ENCODE data around the gene TRIM4. TPM values are rescaled to one million over a fixed set of nuclear protein-coding genes. Genes with fewer than 3 reads are reported as not detected.
"Not testable (repeated sequence)": the region's sequence is repeated elsewhere in the genome, so short reads cannot be mapped to it uniquely, and the experiment has no call there.

TRIM4 gene, protein sequence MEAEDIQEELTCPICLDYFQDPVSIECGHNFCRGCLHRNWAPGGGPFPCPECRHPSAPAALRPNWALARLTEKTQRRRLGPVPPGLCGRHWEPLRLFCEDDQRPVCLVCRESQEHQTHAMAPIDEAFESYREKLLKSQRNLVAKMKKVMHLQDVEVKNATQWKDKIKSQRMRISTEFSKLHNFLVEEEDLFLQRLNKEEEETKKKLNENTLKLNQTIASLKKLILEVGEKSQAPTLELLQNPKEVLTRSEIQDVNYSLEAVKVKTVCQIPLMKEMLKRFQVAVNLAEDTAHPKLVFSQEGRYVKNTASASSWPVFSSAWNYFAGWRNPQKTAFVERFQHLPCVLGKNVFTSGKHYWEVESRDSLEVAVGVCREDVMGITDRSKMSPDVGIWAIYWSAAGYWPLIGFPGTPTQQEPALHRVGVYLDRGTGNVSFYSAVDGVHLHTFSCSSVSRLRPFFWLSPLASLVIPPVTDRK
- total RNA-seq: 10 to 100 TPM; 23.9 to 25.7 TPM

DNA sequence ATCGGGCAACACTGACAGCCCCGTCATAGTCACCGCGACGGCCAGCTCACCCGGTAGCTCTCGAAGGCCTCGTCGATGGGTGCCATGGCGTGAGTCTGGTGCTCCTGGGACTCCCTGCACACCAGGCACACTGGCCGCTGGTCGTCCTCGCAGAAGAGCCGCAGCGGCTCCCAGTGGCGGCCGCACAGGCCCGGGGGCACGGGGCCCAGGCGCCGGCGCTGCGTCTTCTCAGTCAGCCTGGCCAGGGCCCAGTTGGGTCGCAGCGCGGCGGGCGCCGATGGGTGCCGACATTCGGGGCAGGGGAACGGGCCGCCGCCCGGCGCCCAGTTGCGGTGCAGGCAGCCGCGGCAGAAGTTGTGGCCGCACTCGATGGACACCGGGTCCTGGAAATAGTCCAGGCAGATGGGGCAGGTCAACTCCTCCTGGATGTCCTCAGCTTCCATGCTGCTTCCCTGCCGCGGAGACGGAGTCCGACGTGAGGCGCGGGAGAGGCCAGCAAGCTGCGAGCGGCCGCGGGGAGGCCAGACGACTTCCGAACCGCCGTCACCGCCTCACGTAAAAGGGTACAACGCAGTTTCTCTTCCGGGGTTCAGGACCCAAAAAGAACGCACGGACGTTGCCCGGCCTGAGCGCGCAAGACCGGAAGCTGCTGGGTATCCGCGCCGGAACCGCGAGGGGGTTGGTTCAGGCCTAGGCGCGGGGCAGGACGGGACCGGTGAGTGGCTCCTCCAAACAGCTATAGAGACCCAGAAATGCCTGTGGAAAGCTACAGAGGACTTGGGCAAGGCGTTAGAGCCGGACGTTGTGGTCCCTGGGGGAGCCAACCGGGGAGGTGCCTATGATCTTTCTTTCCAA lies at the start of gene TRIM4:
TSS of gene TRIM4 (minus strand) at position 572 of the 855 bp plus-strand sequence. CDS start at position 443, 129 bp downstream.
- Mint-ChIP-seq H3K27me3 (no peaks in the 10 kb centered on the region), H3K4me3 (peak within 1 kb of the TSS; percentile 92), H3K36me3 (ENCODE audit: low read depth) (peaks cover 35% of the 10 kb centered on the region), H3K27ac (peak within 1 kb of the TSS; percentile 95), H3K4me1 (peaks cover 33% of the 10 kb centered on the region), H3K9me3 (ENCODE audit: low read depth) (no peaks in the 10 kb centered on the region)
- DNase-seq: peak; percentile 96
- intact Hi-C loops (cut with DNase I, micrococcal nuclease): loop anchor here (1.0 to 10.0 kb wide), 12 partner anchors 96 to 509 kb away; partner anchors contain the start of genes COPS6 (in 2 of the 2), ZNF3 (in 2 of the 2), CNPY4 (in 1 of the 2) and CPSF4 (in 1 of the 2)
- ATAC-seq: peak; percentile 99
- ChIA-PET POLR2A (interaction anchor here (0.6 to 1.3 kb wide), 10 partner anchors 10 to 429 kb away, joined by 3 to 9 read pairs (median 4); partner anchors contain the start of genes AP4M1, GJC3, MCM7 and ZNF655), CTCF (interaction anchor here (0.8 to 5.4 kb wide), 18 partner anchors 10 to 513 kb away, joined by 3 to 38 read pairs (median 4); partner anchors contain the start of genes GJC3 and ZKSCAN1)

DNA sequence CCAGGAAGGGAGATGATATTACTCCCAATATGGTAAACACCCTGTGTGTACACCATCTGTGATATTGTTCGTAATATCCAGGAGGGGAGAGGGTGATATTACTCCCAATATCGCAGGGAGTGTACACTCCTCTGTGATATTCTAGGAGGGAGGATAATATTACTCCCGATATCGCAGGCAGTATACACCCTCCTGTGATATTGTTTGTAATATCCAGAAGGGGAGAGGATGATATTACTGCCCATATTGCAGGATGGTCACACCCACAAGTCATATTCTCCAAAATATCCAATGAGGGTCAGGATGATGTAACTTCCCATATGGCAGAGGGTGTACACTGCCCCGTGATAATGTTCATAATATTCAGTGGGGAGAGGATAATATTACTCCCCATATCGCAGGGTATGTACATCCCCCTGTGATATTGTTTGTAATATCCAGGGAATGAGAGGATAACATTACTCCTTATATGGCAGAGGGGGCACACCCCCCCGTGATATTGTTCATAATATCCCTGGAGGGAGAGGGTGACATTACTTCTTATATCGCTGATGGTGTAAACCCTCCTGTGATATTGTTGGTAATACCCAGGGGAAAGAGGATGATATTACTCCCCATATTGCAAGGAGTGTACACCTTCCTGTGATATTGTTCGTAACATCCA lies 39.4 kb upstream of the TRIM4 start:
- Mint-ChIP-seq H3K4me1 (peaks cover 7% of the 10 kb centered on the region), H3K27me3 (peaks cover 18% of the 10 kb centered on the region), H3K9me3 (ENCODE audit: low read depth) (no peaks in the 10 kb centered on the region), H3K36me3 (ENCODE audit: low read depth) (no peaks in the 10 kb centered on the region), H3K4me3 (no peak overlapping the region), H3K27ac (no peak overlapping the region)
- DNase-seq (no peak), ATAC-seq (no peak)
- POLR2A ChIA-PET: no interaction called here
- intact Hi-C loops (cut with DNase I, micrococcal nuclease): no loop called here
- CTCF ChIA-PET: no interaction called here

DNA sequence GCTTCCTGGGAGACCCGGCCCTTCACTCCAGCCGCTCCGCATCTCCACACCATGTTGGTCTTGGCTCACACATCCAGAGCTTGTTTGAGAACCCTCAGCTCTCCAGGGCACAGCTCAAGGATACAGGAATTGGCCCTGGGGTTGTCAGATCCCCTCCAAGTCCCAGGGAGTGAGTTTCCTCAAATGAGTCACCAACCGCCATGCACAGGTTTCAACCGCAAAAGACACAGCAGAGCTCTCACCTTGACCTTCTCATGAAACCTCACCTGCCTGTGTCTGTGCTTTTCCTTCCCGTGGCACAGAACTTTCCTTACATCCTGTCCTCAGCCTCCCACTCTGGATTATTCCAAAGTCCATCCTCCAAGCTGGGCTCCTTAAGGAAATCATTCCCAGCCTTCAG lies 35.9 kb upstream of the TRIM4 start:
- no peak overlapping the region for H3K27ac Mint-ChIP-seq
- peaks cover 11% of the 10 kb centered on the region for H3K4me1 Mint-ChIP-seq
- peaks cover 2% of the 10 kb centered on the region for H3K27me3 Mint-ChIP-seq
- DNase-seq (peak; percentile 16), ATAC-seq (no peak)
- H3K4me3 Mint-ChIP-seq: no peak overlapping the region
- intact Hi-C loops (cut with DNase I, micrococcal nuclease): no loop called here
- POLR2A ChIA-PET: no interaction called here
- H3K9me3 Mint-ChIP-seq (ENCODE audit: low read depth): no peaks in the 10 kb centered on the region
- no peaks in the 10 kb centered on the region for H3K36me3 Mint-ChIP-seq (ENCODE audit: low read depth)
- CTCF ChIA-PET: interaction anchor here (0.7 kb wide), 1 partner anchor 103 kb away, joined by 3 read pairs; no protein-coding TSS in a partner anchor

DNA sequence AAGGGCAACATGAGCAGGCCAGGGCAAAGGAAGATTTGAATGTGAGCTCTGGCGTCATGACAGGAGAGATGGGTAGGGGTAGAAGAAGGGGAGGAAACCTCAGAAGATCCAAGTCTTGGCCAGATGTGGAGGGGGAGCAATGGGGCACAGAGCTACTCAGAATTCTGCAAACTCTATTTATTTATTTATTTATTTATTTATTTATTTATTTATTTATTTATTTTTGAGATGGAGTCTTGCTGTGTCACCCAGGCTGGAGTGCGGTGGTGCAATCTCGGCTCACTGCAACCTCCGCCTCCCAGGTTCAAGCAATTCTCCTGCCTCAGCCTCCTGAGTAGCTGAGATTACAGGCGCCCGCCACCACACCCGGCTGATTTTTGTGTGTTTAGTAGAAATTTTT lies 35.3 kb upstream of the TRIM4 start:
- H3K36me3 Mint-ChIP-seq (ENCODE audit: low read depth); intact Hi-C loops (cut with DNase I, micrococcal nuclease); H3K9me3 Mint-ChIP-seq (ENCODE audit: low read depth); H3K27me3 Mint-ChIP-seq; DNase-seq; H3K4me3 Mint-ChIP-seq; ATAC-seq; H3K27ac Mint-ChIP-seq; POLR2A ChIA-PET: not testable (repeated sequence)
- CTCF ChIA-PET: interaction anchor here (1.3 kb wide), 1 partner anchor 41 kb away, joined by 3 read pairs; no protein-coding TSS in a partner anchor
- H3K4me1 Mint-ChIP-seq: peaks cover 11% of the 10 kb centered on the region

DNA sequence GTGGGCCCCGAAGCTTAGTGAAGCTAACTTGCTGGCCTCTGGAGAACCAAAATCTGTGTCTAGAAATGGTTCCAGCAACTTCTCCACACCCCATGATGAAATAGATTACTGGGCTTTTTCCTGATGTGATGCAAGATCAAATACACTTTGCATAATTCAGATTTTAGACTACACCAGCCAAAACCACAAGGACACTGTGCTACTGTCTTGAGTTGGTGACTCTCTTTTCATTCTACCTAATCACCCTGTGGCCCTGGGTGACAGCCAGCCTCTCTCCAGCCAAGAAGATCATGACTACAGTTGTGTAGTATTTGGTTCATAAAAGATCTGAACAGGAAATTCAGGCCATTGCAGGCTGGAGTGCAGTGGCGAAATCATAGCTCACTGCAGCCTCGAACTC lies 34.3 kb upstream of the TRIM4 start:
- intact Hi-C loops (cut with DNase I, micrococcal nuclease): no loop called here
- no peaks in the 10 kb centered on the region for H3K9me3 Mint-ChIP-seq (ENCODE audit: low read depth)
- POLR2A ChIA-PET: no interaction called here
- H3K4me3 Mint-ChIP-seq: no peak overlapping the region
- no peaks in the 10 kb centered on the region for H3K36me3 Mint-ChIP-seq (ENCODE audit: low read depth)
- DNase-seq (peak; percentile 45), ATAC-seq (peak; percentile 95)
- peaks cover 3% of the 10 kb centered on the region for H3K27me3 Mint-ChIP-seq
- CTCF ChIA-PET: interaction anchor here (1.1 to 1.3 kb wide), 2 partner anchors 40 to 322 kb away, joined by 3 to 4 read pairs; no protein-coding TSS in a partner anchor
- H3K4me1 Mint-ChIP-seq: peaks cover 11% of the 10 kb centered on the region
- peak overlapping the region; percentile 18 for H3K27ac Mint-ChIP-seq

DNA sequence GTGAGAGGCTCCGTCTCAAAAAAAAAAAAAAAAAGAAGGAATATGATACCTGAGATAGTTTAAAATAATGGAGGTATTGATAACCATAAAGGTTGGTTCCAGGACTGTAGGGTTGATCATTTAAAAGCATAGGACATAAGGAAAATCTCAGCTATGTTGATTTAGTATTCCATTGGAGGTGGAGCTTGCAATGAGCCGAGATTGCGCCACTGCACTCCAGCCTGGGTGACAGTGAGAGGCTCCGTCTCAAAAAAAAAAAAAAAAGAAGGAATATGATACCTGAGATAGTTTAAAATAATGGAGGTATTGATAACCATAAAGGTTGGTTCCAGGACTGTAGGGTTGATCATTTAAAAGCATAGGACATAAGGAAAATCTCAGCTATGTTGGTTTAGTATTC lies 33.3 kb upstream of the TRIM4 start:
- POLR2A ChIA-PET; H3K9me3 Mint-ChIP-seq (ENCODE audit: low read depth); H3K4me3 Mint-ChIP-seq; intact Hi-C loops (cut with DNase I, micrococcal nuclease); DNase-seq; H3K36me3 Mint-ChIP-seq (ENCODE audit: low read depth); H3K27me3 Mint-ChIP-seq; ATAC-seq: not testable (repeated sequence)
- CTCF ChIA-PET: interaction anchor here (1.1 kb wide), 1 partner anchor 39 kb away, joined by 6 read pairs; no protein-coding TSS in a partner anchor
- H3K27ac Mint-ChIP-seq: peak overlapping the region; percentile 38
- H3K4me1 Mint-ChIP-seq: peaks cover 11% of the 10 kb centered on the region

DNA sequence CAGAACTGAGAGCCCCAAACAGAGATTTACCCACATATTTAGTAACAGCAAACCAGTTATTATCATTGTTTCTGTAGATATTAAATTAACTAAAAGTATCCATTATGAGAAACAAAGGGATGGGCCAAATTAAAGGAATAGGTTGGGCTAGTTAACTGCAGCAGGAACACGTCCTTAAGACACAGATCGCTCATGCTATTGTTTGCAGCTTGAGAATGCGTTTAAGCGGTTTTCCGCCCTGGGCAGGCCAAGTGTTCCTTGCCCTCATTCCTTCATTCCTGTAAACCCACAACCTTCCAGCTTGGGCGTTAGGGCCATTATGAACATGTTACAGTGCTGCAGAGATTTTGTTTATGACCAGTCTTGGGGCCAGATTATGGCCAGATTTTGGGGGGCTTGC lies 31.5 kb upstream of the TRIM4 start:
- DNase-seq; H3K27me3 Mint-ChIP-seq; intact Hi-C loops (cut with DNase I, micrococcal nuclease); H3K4me3 Mint-ChIP-seq; H3K9me3 Mint-ChIP-seq (ENCODE audit: low read depth); H3K27ac Mint-ChIP-seq; ATAC-seq; H3K36me3 Mint-ChIP-seq (ENCODE audit: low read depth): not testable (repeated sequence)
- H3K4me1 Mint-ChIP-seq: peaks cover 11% of the 10 kb centered on the region
- ChIA-PET CTCF (interaction anchor here (1.2 to 5.4 kb wide), 2 partner anchors 21 to 37 kb away, joined by 4 to 44 read pairs; partner anchors contain the start of gene GJC3), POLR2A (interaction anchor here (0.6 kb wide), 1 partner anchor 140 kb away, joined by 5 read pairs; no protein-coding TSS in a partner anchor)

DNA sequence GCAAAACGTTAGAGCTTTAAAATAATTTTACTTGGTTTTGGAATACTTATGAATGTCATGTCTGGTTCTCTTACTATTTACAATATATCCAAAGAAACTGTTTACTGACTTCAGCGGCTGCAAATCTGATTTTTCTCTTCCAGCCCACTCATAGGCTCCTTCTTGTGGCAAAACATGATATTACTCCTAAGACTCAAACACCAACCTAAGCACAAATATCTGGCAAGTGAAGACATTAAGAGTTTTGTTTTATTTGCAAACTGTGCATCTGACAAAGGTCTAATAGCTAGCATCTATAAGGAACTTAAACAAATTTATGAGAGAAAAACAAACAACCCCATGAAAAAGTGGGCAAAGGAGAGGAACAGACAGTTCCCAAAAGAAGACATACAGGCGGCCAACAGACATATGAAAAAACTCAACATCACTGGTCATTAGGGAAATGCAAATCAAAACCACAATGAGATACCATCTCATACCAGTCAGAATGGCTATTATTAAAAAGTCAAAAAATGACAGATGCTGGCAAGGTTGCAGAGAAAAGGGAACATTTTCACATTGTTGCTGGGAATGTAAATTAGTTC lies 30.4 kb upstream of the TRIM4 start:
- no peak overlapping the region for H3K4me3 Mint-ChIP-seq
- DNase-seq (no peak), ATAC-seq (no peak)
- H3K27me3 Mint-ChIP-seq: peaks cover 6% of the 10 kb centered on the region
- no peaks in the 10 kb centered on the region for H3K36me3 Mint-ChIP-seq (ENCODE audit: low read depth)
- POLR2A ChIA-PET: no interaction called here
- CTCF ChIA-PET: interaction anchor here (1.1 to 5.4 kb wide), 5 partner anchors 30 to 41 kb away, joined by 3 to 44 read pairs (median 4); partner anchors contain the start of gene TRIM4
- peaks cover 9% of the 10 kb centered on the region for H3K4me1 Mint-ChIP-seq
- no peak overlapping the region for H3K27ac Mint-ChIP-seq
- intact Hi-C loops (cut with DNase I, micrococcal nuclease): loop anchor here in 1 of 2 experiments (1.0 kb wide), 1 partner anchor 36 kb away; no protein-coding TSS in a partner anchor
- H3K9me3 Mint-ChIP-seq (ENCODE audit: low read depth): no peaks in the 10 kb centered on the region

DNA sequence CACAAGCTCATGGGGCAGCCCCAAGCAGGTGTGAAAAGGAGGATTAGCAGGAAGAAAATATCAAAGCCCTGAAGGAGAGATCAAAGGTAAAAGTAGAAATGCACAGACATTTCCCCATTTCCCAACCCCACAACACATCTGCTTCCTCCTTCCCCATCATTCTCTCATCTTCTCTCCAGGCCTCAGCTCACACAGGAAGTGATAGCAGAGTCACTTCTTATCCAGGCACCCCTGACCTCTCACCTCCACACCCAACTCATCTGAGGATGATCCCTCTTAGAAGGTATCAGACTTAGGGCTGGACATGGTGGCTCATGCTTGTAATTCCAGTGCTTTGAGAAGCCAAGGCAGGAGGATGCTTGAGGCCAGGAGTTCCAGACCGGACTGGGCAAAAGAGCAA lies 28.3 kb upstream of the TRIM4 start:
- Mint-ChIP-seq H3K4me3 (no peak overlapping the region), H3K27me3 (peaks cover 6% of the 10 kb centered on the region), H3K36me3 (ENCODE audit: low read depth) (no peaks in the 10 kb centered on the region), H3K9me3 (ENCODE audit: low read depth) (no peaks in the 10 kb centered on the region), H3K4me1 (peaks cover 5% of the 10 kb centered on the region), H3K27ac (no peak overlapping the region)
- intact Hi-C loops (cut with DNase I, micrococcal nuclease): no loop called here
- POLR2A ChIA-PET: interaction anchor here (0.6 kb wide), 1 partner anchor 309 kb away, joined by 4 read pairs; no protein-coding TSS in a partner anchor
- CTCF ChIA-PET: interaction anchor here (0.9 to 5.4 kb wide), 4 partner anchors 9 to 34 kb away, joined by 3 to 44 read pairs (median 4); no protein-coding TSS in a partner anchor
- no peak for ATAC-seq
- no peak for DNase-seq

DNA sequence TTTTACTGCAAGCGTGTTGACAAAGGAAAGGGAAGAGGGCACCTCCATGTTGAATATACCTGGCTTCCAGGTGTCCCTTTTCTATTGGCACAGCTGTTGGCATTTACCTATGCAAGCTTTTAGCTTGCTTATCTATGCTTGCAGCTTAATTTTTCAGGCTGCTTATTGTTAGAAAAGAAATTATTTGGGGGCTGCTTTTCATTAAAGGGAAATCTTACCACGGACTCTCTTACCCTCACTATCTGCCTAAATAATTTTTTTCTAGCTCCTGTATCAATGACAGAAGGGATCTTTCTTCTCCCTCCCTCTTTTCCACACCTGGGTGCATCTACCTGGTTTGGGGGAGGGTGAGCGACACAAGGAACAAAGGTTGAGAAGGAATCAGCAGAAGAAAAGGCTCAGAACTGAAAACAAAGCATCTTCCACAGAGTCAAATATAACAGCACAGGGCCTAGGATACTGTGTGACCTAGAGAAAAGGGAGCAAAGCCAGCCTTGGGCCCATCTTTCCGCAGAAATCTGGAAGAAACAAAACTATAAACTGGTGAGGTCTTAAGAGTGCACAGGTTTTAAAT lies 25.3 kb upstream of the TRIM4 start:
- H3K4me1 Mint-ChIP-seq: peaks cover 5% of the 10 kb centered on the region
- H3K4me3 Mint-ChIP-seq: no peak overlapping the region
- ChIA-PET CTCF (interaction anchor here (0.6 to 1.9 kb wide), 7 partner anchors 25 to 293 kb away, joined by 3 to 8 read pairs (median 4); no protein-coding TSS in a partner anchor), POLR2A (interaction anchor here (0.9 kb wide), 1 partner anchor 25 kb away, joined by 3 read pairs; the partner anchor contains the start of gene TRIM4)
- H3K27me3 Mint-ChIP-seq: peaks cover 9% of the 10 kb centered on the region
- H3K27ac Mint-ChIP-seq: no peak overlapping the region
- intact Hi-C loops (cut with DNase I, micrococcal nuclease): no loop called here
- H3K9me3 Mint-ChIP-seq (ENCODE audit: low read depth): no peaks in the 10 kb centered on the region
- DNase-seq (no peak), ATAC-seq (no peak)
- H3K36me3 Mint-ChIP-seq (ENCODE audit: low read depth): no peaks in the 10 kb centered on the region

Measured in activated CD4-positive, alpha-beta T cell treated with anti-CD3 and anti-CD28 coated beads for 36 hours (primary cell).